ENCODE data around the gene CTCF. TPM values are rescaled to one million over a fixed set of nuclear protein-coding genes. Genes with fewer than 3 reads are reported as not detected.
"Not testable (repeated sequence)": the region's sequence is repeated elsewhere in the genome, so short reads cannot be mapped to it uniquely, and the experiment has no call there.

The CTCF gene
- 10 to 100 TPM; 36.2 to 50.1 (median 46.9) TPM for total RNA-seq

GRCh38 chr16:67562526-67562917 lies at the start of gene CTCF:
Gene CTCF (plus strand): TSS chr16:67562526. CDS start chr16:67610833, 48,307 bp downstream.
- peaks cover 36% of the 10 kb centered on the region for H3K4me1 ChIP-seq
- H3K4me3 ChIP-seq, result peak within 1 kb of the TSS; percentile 99
- TF ChIP-seq EP300 (IDR thresholded peaks at IDR 0.05) (no peak), POLR2A (IDR thresholded peaks at IDR 0.05) (no peak), CTCF (IDR thresholded peaks at IDR 0.05) (peak; percentile 71 to 72), POLR2AphosphoS5 (IDR thresholded peaks at IDR 0.05) (no peak)
- H3K36me3 ChIP-seq, result no peaks in the 10 kb centered on the region
- no peak for DNase-seq (ENCODE audit: low spot score in 2 of 2)
- no peaks in the 10 kb centered on the region for H3K9me3 ChIP-seq
- 0% methylated on average over 4 of the region's 62 CpGs for WGBS
- H3K27ac ChIP-seq, result peak within 1 kb of the TSS; percentile 100
- H3K27me3 ChIP-seq, result no peaks in the 10 kb centered on the region

- not testable (repeated sequence) for H3K36me3 ChIP-seq; H3K27ac ChIP-seq; H3K4me1 ChIP-seq; DNase-seq (ENCODE audit: low spot score in 2 of 2); H3K4me3 ChIP-seq; H3K9me3 ChIP-seq; H3K27me3 ChIP-seq
- 86% methylated on average over 1 of the region's 1 CpG for WGBS
These were observed 48.4 kb upstream of the CTCF start for GRCh38 chr16:67513892-67514291.

- peak; percentile 90 for DNase-seq (ENCODE audit: low spot score in 2 of 2)
- Histone ChIP-seq H3K4me3 (no peak overlapping the region), H3K36me3 (no peaks in the 10 kb centered on the region), H3K27me3 (no peaks in the 10 kb centered on the region), H3K4me1 (peaks cover 5% of the 10 kb centered on the region), H3K27ac (no peak overlapping the region), H3K9me3 (no peaks in the 10 kb centered on the region)
- TF ChIP-seq EP300 (IDR thresholded peaks at IDR 0.05) (no peak), POLR2AphosphoS5 (IDR thresholded peaks at IDR 0.05) (no peak), POLR2A (IDR thresholded peaks at IDR 0.05) (no peak), CTCF (IDR thresholded peaks at IDR 0.05) (peak; percentile 48 to 59)
- WGBS, result 13% methylated on average over 8 of the region's 8 CpGs
These were observed 47.9 kb upstream of the CTCF start for GRCh38 chr16:67514382-67514828.

GRCh38 chr16:67516296-67517154 lies 45.8 kb upstream of the CTCF start:
- H3K27me3 ChIP-seq, result no peaks in the 10 kb centered on the region
- no peak for DNase-seq (ENCODE audit: low spot score in 2 of 2)
- H3K9me3 ChIP-seq, result no peaks in the 10 kb centered on the region
- no peak overlapping the region for H3K4me3 ChIP-seq
- H3K27ac ChIP-seq, result no peak overlapping the region
- TF ChIP-seq CTCF (IDR thresholded peaks at IDR 0.05) (no peak), POLR2AphosphoS5 (IDR thresholded peaks at IDR 0.05) (no peak), POLR2A (IDR thresholded peaks at IDR 0.05) (no peak), EP300 (IDR thresholded peaks at IDR 0.05) (no peak)
- peaks cover 14% of the 10 kb centered on the region for H3K4me1 ChIP-seq
- H3K36me3 ChIP-seq, result no peaks in the 10 kb centered on the region
- 73% methylated on average over 12 of the region's 12 CpGs for WGBS

- Histone ChIP-seq H3K27ac (no peak overlapping the region), H3K27me3 (no peaks in the 10 kb centered on the region), H3K36me3 (no peaks in the 10 kb centered on the region), H3K4me3 (no peak overlapping the region), H3K4me1 (peaks cover 18% of the 10 kb centered on the region), H3K9me3 (no peaks in the 10 kb centered on the region)
- WGBS, result 93% methylated on average over 3 of the region's 3 CpGs
- no peak for TF ChIP-seq POLR2A (IDR thresholded peaks at IDR 0.05)
- no peak for TF ChIP-seq CTCF (IDR thresholded peaks at IDR 0.05)
- TF ChIP-seq POLR2AphosphoS5 (IDR thresholded peaks at IDR 0.05), result no peak
- no peak for TF ChIP-seq EP300 (IDR thresholded peaks at IDR 0.05)
- DNase-seq (ENCODE audit: low spot score in 2 of 2), result no peak
These were observed 45.2 kb upstream of the CTCF start for GRCh38 chr16:67517155-67517445.

Data from suprapubic skin (tissue), 4 donors.